K562 (cell line): ENCODE data around the gene CHGA. TPM values are rescaled to one million over a fixed set of nuclear protein-coding genes. Genes with fewer than 3 reads are reported as not detected.

Experiments used
- ATAC-seq: fragments of 200-7000 bp; cut with Tn5 transposase; 3 replicates; pipeline ENCODE4 v1.9.1; 2020; ENCODE audit warnings: moderate library complexity
- BruUV-seq: library from RNA; stranded (reverse); fragments of 400-500 nt; replicated peaks from 2 replicates; lab custom pipeline; 2021; lab: Mats Ljungman, UMichigan
- CTCF ChIA-PET: fragments of 300-600 bp; formaldehyde crosslinking; extraction: SDS; loops from one replicate; lab custom pipeline; 2021; ENCODE audit warnings: low intra/inter-chr PET ratio; lab: Yijun Ruan, JAX
- POLR2A ChIA-PET: fragments of 300-600, 350-650 bp; sonication (Branson Sonifier 250); formaldehyde crosslinking; extraction: SDS; loops from one replicate; lab custom pipeline; 2021; ENCODE audit warnings: antibody characterized with exemption, inconsistent platforms; lab: Yijun Ruan, JAX
- DNase-seq, 4 experiments: peaks; one replicate each; pipeline versions ENCODE4 v3.0.0 to v3.0.0-alpha.2; 2011 to 2018; ENCODE audit warnings: low spot score in 3 of 4, mixed read lengths in 3 of 4; ENCODE audit errors: extremely low read depth in 1 of 4
- FAIRE-seq: peaks from 2 replicates; lab custom pipeline; 2011; peaks lifted over from hg19 to GRCh38; lab: Jason Lieb, UNC
- H2AFZ ChIP-seq: 2 replicates; pipeline ENCODE4 v1.6.0; 2011; ENCODE audit warnings: low read depth, low read length, control low read depth, inconsistent platforms
- H3K27ac ChIP-seq: fragments of 200-600 bp; 3 replicates; pipeline ENCODE4 v1.8.0; 2011; ENCODE audit warnings: low read depth, mild to moderate bottlenecking, control low read depth, inconsistent platforms, low read length, moderate library complexity, mixed read lengths; ENCODE audit errors: extremely low read depth
- H3K27me3 ChIP-seq, 2 experiments: fragments of 300-600 bp in 1 of 2; 2 replicates in 1 of 2; 3 replicates in 1 of 2; pipeline versions ENCODE4 v1.6.0 to v1.8.0; 2011; ENCODE audit warnings: inconsistent platforms in 2 of 2, low read length in 2 of 2, mild to moderate bottlenecking in 1 of 2, mixed read lengths in 1 of 2, moderate library complexity in 1 of 2; ENCODE audit not compliant: control insufficient read depth in 2 of 2, insufficient read depth in 2 of 2
- H3K36me3 ChIP-seq: fragments of 300-600 bp; 3 replicates; pipeline ENCODE4 v1.8.0; 2011; ENCODE audit warnings: mild to moderate bottlenecking, low read length, inconsistent platforms; ENCODE audit not compliant: control insufficient read depth, insufficient read depth
- H3K4me1 ChIP-seq, 2 experiments: fragments of 200-600 bp in 1 of 2; replicated peaks in 1 of 2; 2 replicates in 1 of 2; 3 replicates in 1 of 2; pipeline versions ENCODE4 v1.5.1 to v1.8.0; 2011; ENCODE audit warnings: inconsistent platforms in 2 of 2, low read length in 2 of 2, mild to moderate bottlenecking in 1 of 2, mixed read lengths in 1 of 2, moderate library complexity in 1 of 2; ENCODE audit not compliant: control insufficient read depth in 2 of 2, insufficient read depth in 2 of 2
- H3K4me2 ChIP-seq: 2 replicates; pipeline ENCODE4 v1.6.1; 2011; ENCODE audit warnings: low read length, control low read depth, inconsistent platforms, mixed read lengths; ENCODE audit not compliant: insufficient read depth
- H3K4me3 ChIP-seq: fragments of 200-600 bp; sonication (generic), shearing (Covaris generic); 2 replicates; pipeline ENCODE4 v1.5.1; 2016; ENCODE audit warnings: control low read depth, inconsistent platforms
- H3K79me2 ChIP-seq: fragments of 200-600 bp; 3 replicates; pipeline ENCODE4 v1.8.0; 2011; ENCODE audit warnings: low read length, inconsistent platforms; ENCODE audit not compliant: control insufficient read depth, insufficient read depth
- H3K9ac ChIP-seq, 2 experiments: 2 replicates each; pipeline versions ENCODE4 v1.6.0 to v1.6.1; 2011; ENCODE audit warnings: low read depth in 2 of 2, low read length in 2 of 2, control low read depth in 1 of 2, inconsistent platforms in 1 of 2, mild to moderate bottlenecking in 1 of 2, mixed read lengths in 1 of 2; ENCODE audit not compliant: insufficient read depth in 1 of 2
- H3K9me1 ChIP-seq: one replicate; pipeline ENCODE4 v1.6.0; 2011; ENCODE audit warnings: inconsistent platforms, mild to moderate bottlenecking, low read length, moderate library complexity; ENCODE audit not compliant: control insufficient read depth, insufficient read depth
- H3K9me3 ChIP-seq: replicated peaks from 2 replicates; pipeline ENCODE4 v1.5.1; 2011; ENCODE audit warnings: low read depth, low read length, inconsistent platforms; ENCODE audit not compliant: control insufficient read depth, insufficient read depth
- H4K20me1 ChIP-seq: replicated peaks from 2 replicates; pipeline ENCODE4 v1.6.1; 2011; ENCODE audit warnings: low read length, inconsistent platforms, mixed read lengths; ENCODE audit not compliant: control insufficient read depth, insufficient read depth
- ARID4B ChIP-seq: sonication (generic); formaldehyde crosslinking; IDR thresholded peaks from 2 replicates; pipeline ENCODE4 v1.8.0; 2022; ENCODE audit warnings: mild to moderate bottlenecking, missing genetic modification reagents
- DPF2 ChIP-seq: fragments of 450-650 bp; IDR thresholded peaks from 2 replicates; pipeline ENCODE4 v1.6.1; 2016
- FOXP1 ChIP-seq: sonication (generic); formaldehyde crosslinking; IDR thresholded peaks from 2 replicates; pipeline ENCODE4 v1.8.0; 2022; ENCODE audit warnings: mild to moderate bottlenecking, missing genetic modification reagents
- HLTF ChIP-seq: fragments of 450-650 bp; IDR thresholded peaks from 2 replicates; pipeline ENCODE4 v1.6.1; 2016
- MLX ChIP-seq, 2 experiments: fragments of 450-650 bp in 1 of 2; sonication (generic) in 1 of 2; formaldehyde crosslinking; conservative IDR thresholded peaks; 2 replicates each; pipeline versions ENCODE4 v1.4.0 to v1.8.1; 2020 to 2022; ENCODE audit warnings: mild to moderate bottlenecking in 1 of 2, missing genetic modification reagents in 1 of 2
- MTF1 ChIP-seq: fragments of 250-450 bp; sonication (Bioruptor Pico); IDR thresholded peaks from 2 replicates; pipeline ENCODE4 v1.9.0; 2021; ENCODE audit warnings: moderate library complexity, mild to moderate bottlenecking, inconsistent platforms, borderline replicate concordance
- PHB ChIP-seq: fragments of 250-450 bp; sonication (Bioruptor Pico); IDR thresholded peaks from 2 replicates; pipeline ENCODE4 v1.5.0; 2021
- PHB2 ChIP-seq: fragments of 450-650 bp; IDR thresholded peaks from 2 replicates; pipeline ENCODE4 v1.6.1; 2017; ENCODE audit warnings: low read depth
- POLR2G ChIP-seq: fragments of 200-400 bp; formaldehyde crosslinking; IDR thresholded peaks from 2 replicates; pipeline ENCODE4 v1.6.1; 2017; ENCODE audit warnings: low read depth, mild to moderate bottlenecking, antibody characterized with exemption, low read length, moderate library complexity
- TCF7L2 ChIP-seq: fragments of 150-350 bp; IDR thresholded peaks from 2 replicates; pipeline ENCODE4 v1.6.1; 2016; ENCODE audit warnings: low read depth, mild to moderate bottlenecking, low read length, moderate library complexity
- ZC3H11A ChIP-seq: IDR thresholded peaks from 2 replicates; pipeline ENCODE4 v1.6.1; 2012; ENCODE audit warnings: low read depth, low read length, improper control_type of control experiment
- ZNF695 ChIP-seq: fragments of 450-650 bp; formaldehyde crosslinking; IDR thresholded peaks from 2 replicates; pipeline ENCODE4 v1.4.0; 2020; ENCODE audit warnings: mild to moderate bottlenecking, moderate library complexity
- WGBS: fragments of 100-300 bp; shearing (Covaris generic); methylation state at CpG from one replicate; pipeline ENCODE4 v1.1.6; 2016; ENCODE audit warnings: low coverage, mixed read lengths; ENCODE audit not compliant: insufficient coverage; ENCODE audit errors: missing lambda C conversion rate; 5-methylcytosine and 5-hydroxymethylcytosine counted together
- in situ Hi-C: fragments of 300-500 bp; cut with MboI; formaldehyde crosslinking; loops from 4 replicates; pipeline ENCODE4 v1.15.0; 2018; ENCODE audit warnings: inconsistent platforms, mixed read lengths
- intact Hi-C: fragments of 100-400 bp; cut with micrococcal nuclease; formaldehyde crosslinking; loops from 2 replicates; pipeline ENCODE4 v1.14.2; 2022
- polyA plus RNA-seq, 8 experiments: library from polyadenylated mRNA; depleted of rRNA in 4 of 8; stranded (reverse) in 5 of 8; unstranded in 3 of 8; fragments of >200 nt; fragmentation: Nextera tagmentation in 2 of 8; fragmentation: Illumina TruSeq in 1 of 8; extraction: Ambion mirVana in 2 of 8; extraction: Trizol in 1 of 8; gene quantifications; 2 replicates each; pipeline versions ENCODE4 v1.2.1 to v1.2.3, GENCODE V29; 2011 to 2014; ENCODE audit warnings: inconsistent platforms in 1 of 8, missing spikeins in 1 of 8
- total RNA-seq, 7 experiments: library from RNA; depleted of rRNA in 6 of 7; stranded (reverse); fragments of >200 nt in 6 of 7; fragmentation: Illumina TruSeq in 2 of 7; extraction: Trizol in 2 of 7; gene quantifications; 2 replicates each; pipeline versions ENCODE4 v1.2.1 to v1.2.3, GENCODE V29; 2011 to 2021; ENCODE audit warnings: low replicate concordance in 1 of 7

The CHGA gene
- total and polyA plus RNA-seq, 9 of the 15 experiments (the other 6 are each of a cell fraction or from before 2014, with no cell fraction given): not detected

GRCh38 chr14:92944976-92945375, 22.0 kb downstream of the CHGA start:
- no peaks in the 10 kb centered on the region for H3K27me3 ChIP-seq
- FAIRE-seq: no peak
- 0 out of 3 replicates have a peak, but pooled peaks cover 2% of the 10 kb centered on the region for H3K36me3 ChIP-seq
- no peak overlapping the region for H3K27ac ChIP-seq
- no TSS peak for BruUV-seq
- H2AFZ ChIP-seq: no peak overlapping the region
- H3K9me3 ChIP-seq: no peaks in the 10 kb centered on the region
- H3K4me1 ChIP-seq: peaks cover 0 to 33% of the 10 kb centered on the region in 2 experiments; a peak in 3 of 5 replicates
- no peak for DNase-seq
- no peaks in the 10 kb centered on the region for H4K20me1 ChIP-seq
- H3K4me3 ChIP-seq: no peak overlapping the region
- TF ChIP-seq ZNF695 (CRISPR knock-in tag): no peak
- no peak for TF ChIP-seq MLX (CRISPR knock-in tag; conservative IDR thresholded peaks at IDR 0.05)
- TF ChIP-seq FOXP1 (CRISPR knock-in tag): no peak
- 0 out of 2 replicates have a peak, but pooled peaks have one; percentile 16 for TF ChIP-seq POLR2G
- TF ChIP-seq, all 486 proteins: peak for 1
- H3K9me1 ChIP-seq: peaks cover 7% of the 10 kb centered on the region
- in situ Hi-C loops (no loop called here), intact Hi-C loops (no loop called here)
- CTCF ChIA-PET: no interaction called here
- no peak for ATAC-seq
- POLR2A ChIA-PET: interaction anchor here (0.8 to 1.2 kb wide), 3 partner anchors 11 to 59 kb away, joined by 3 to 4 read pairs (median 3); no protein-coding TSS in a partner anchor
- 83% methylated on average over 6 of the region's 12 CpGs for WGBS
- no peak overlapping the region for H3K9ac ChIP-seq
- no peak overlapping the region for H3K4me2 ChIP-seq
- H3K79me2 ChIP-seq: no peaks in the 10 kb centered on the region

- no peak overlapping the region for H2AFZ ChIP-seq
- H3K9ac ChIP-seq: no peak overlapping the region
- ATAC-seq (no peak), DNase-seq (no peak), FAIRE-seq (no peak)
- 0 out of 3 replicates have a peak, but pooled peaks cover 2% of the 10 kb centered on the region for H3K36me3 ChIP-seq
- H4K20me1 ChIP-seq: no peaks in the 10 kb centered on the region
- H3K4me1 ChIP-seq: peaks cover 0 to 33% of the 10 kb centered on the region in 2 experiments; a peak in 3 of 5 replicates
- POLR2A ChIA-PET: interaction anchor here (0.6 to 0.8 kb wide), 2 partner anchors 60 to 368 kb away, joined by 3 read pairs; no protein-coding TSS in a partner anchor
- H3K9me3 ChIP-seq: no peaks in the 10 kb centered on the region
- H3K79me2 ChIP-seq: no peaks in the 10 kb centered on the region
- BruUV-seq: no TSS peak
- intact Hi-C loops (no loop called here), in situ Hi-C loops (no loop called here)
- peaks cover 7% of the 10 kb centered on the region for H3K9me1 ChIP-seq
- no peak overlapping the region for H3K27ac ChIP-seq
- no peaks in the 10 kb centered on the region for H3K27me3 ChIP-seq
- 94% methylated on average over 8 of the region's 12 CpGs for WGBS
- H3K4me2 ChIP-seq: no peak overlapping the region
- CTCF ChIA-PET: no interaction called here
- H3K4me3 ChIP-seq: no peak overlapping the region
- no peak for TF ChIP-seq PHB
- no peak for TF ChIP-seq MTF1 (CRISPR knock-in tag)
- no peak for TF ChIP-seq DPF2
- TF ChIP-seq ARID4B (CRISPR knock-in tag): no peak
- TF ChIP-seq ZC3H11A: no peak
- no peak for TF ChIP-seq TCF7L2
- TF ChIP-seq HLTF: no peak
- no peak for TF ChIP-seq PHB2
Observed at GRCh38 chr14:92945544-92945943, 22.6 kb downstream of the CHGA start.
